HepG2 (cell line): ENCODE measurements around the gene TMEM250. TPM values are rescaled to one million over a fixed set of nuclear protein-coding genes. Genes with fewer than 3 reads are reported as not detected.
A peak's percentile ranks its signal among the peaks of the same experiment; 100 is the strongest.

Experiments used
- ATF7-NPFF ChIP-seq: sonication (generic); formaldehyde crosslinking; IDR thresholded peaks from 2 replicates; pipeline ENCODE4 v1.8.1; 2023; ENCODE audit warnings: mild to moderate bottlenecking, low read depth, missing genetic modification reagents, moderate library complexity
- BORCS8-MEF2B ChIP-seq: sonication (generic); formaldehyde crosslinking; IDR thresholded peaks from 2 replicates; pipeline ENCODE4 v1.8.0; 2022; ENCODE audit warnings: mild to moderate bottlenecking, missing genetic modification reagents
- CBX1 ChIP-seq: IDR thresholded peaks from one replicate; pipeline ENCODE4 v1.6.1; 2016; ENCODE audit warnings: antibody characterized with exemption, low read depth
- DPF2 ChIP-seq: sonication (generic); formaldehyde crosslinking; IDR thresholded peaks from 2 replicates; pipeline ENCODE4 v1.4.0; 2020; ENCODE audit warnings: mild to moderate bottlenecking, low read depth, missing genetic modification reagents, borderline replicate concordance
- KLF15 ChIP-seq: sonication (generic); formaldehyde crosslinking; IDR thresholded peaks from 2 replicates; pipeline ENCODE4 v1.8.1; 2023; ENCODE audit warnings: borderline replicate concordance, mild to moderate bottlenecking, inconsistent platforms, missing genetic modification reagents, mixed read lengths
- NR2F6 ChIP-seq, 2 experiments: IDR thresholded peaks; 2 replicates each; pipeline ENCODE4 v1.6.1; 2016; ENCODE audit warnings: antibody characterized with exemption in 1 of 2, mild to moderate bottlenecking in 1 of 2
- PAX8 ChIP-seq: sonication (generic); formaldehyde crosslinking; IDR thresholded peaks from 2 replicates; pipeline ENCODE4 v1.8.0; 2022; ENCODE audit warnings: mild to moderate bottlenecking, missing genetic modification reagents, borderline replicate concordance
- RAD51 ChIP-seq: fragments of 450-650 bp; IDR thresholded peaks from 2 replicates; pipeline ENCODE4 v1.6.1; 2016; ENCODE audit warnings: borderline replicate concordance
- RCOR2 ChIP-seq: IDR thresholded peaks from 2 replicates; pipeline ENCODE4 v1.6.1; 2016; ENCODE audit warnings: missing biosample characterization, missing genetic modification reagents
- RFX5 ChIP-seq: IDR thresholded peaks from 2 replicates; pipeline ENCODE4 v1.6.1; 2011; ENCODE audit warnings: low read depth, low read length, improper control_type of control experiment
- SP5 ChIP-seq: IDR thresholded peaks from 2 replicates; pipeline ENCODE4 v1.6.1; 2016; ENCODE audit warnings: low read depth, borderline replicate concordance
- SRSF4 ChIP-seq: fragments of 200-400 bp; formaldehyde crosslinking; IDR thresholded peaks from one replicate; pipeline ENCODE4 v1.6.1; 2018; ENCODE audit warnings: mild to moderate bottlenecking, low read depth, low read length, moderate library complexity; ENCODE audit not compliant: poor library complexity, severe bottlenecking
- STAT5B ChIP-seq: sonication (generic); formaldehyde crosslinking; IDR thresholded peaks from 2 replicates; pipeline ENCODE4 v1.4.0; 2020; ENCODE audit warnings: missing genetic modification reagents
- ZBTB20 ChIP-seq: sonication (generic); formaldehyde crosslinking; IDR thresholded peaks from 2 replicates; pipeline ENCODE4 v1.8.1; 2023; ENCODE audit warnings: missing genetic modification reagents, low read depth, mild to moderate bottlenecking, borderline replicate concordance
- ZNF12 ChIP-seq: sonication (generic); formaldehyde crosslinking; IDR thresholded peaks from 2 replicates; pipeline ENCODE4 v1.5.0; 2020; ENCODE audit warnings: missing genetic modification reagents
- ZNF460 ChIP-seq: sonication (generic); formaldehyde crosslinking; IDR thresholded peaks from 2 replicates; pipeline ENCODE4 v1.5.1; 2020; ENCODE audit warnings: missing genetic modification reagents, mild to moderate bottlenecking, borderline replicate concordance
- ZNF589 ChIP-seq: sonication (generic); formaldehyde crosslinking; conservative IDR thresholded peaks from 2 replicates; pipeline ENCODE4 v1.8.0; 2022; ENCODE audit warnings: mild to moderate bottlenecking, moderate library complexity, missing genetic modification reagents
- ZNF605 ChIP-seq: sonication (generic); formaldehyde crosslinking; IDR thresholded peaks from 2 replicates; pipeline ENCODE4 v1.8.0; 2022; ENCODE audit warnings: mild to moderate bottlenecking, missing genetic modification reagents
- ZNF703 ChIP-seq: sonication (generic); formaldehyde crosslinking; IDR thresholded peaks from 2 replicates; pipeline ENCODE4 v1.5.1; 2020; ENCODE audit warnings: missing genetic modification reagents, mild to moderate bottlenecking, moderate library complexity, borderline replicate concordance
- ZNF768 ChIP-seq: sonication (generic); formaldehyde crosslinking; IDR thresholded peaks from 2 replicates; pipeline ENCODE4 v1.4.0; 2020; ENCODE audit warnings: missing genetic modification reagents
- polyA plus RNA-seq, 8 experiments: library from polyadenylated mRNA; depleted of rRNA in 3 of 8; stranded (reverse) in 7 of 8; unstranded in 1 of 8; fragments of >200 nt; fragmentation: Illumina TruSeq in 4 of 8; extraction: Trizol in 4 of 8; gene quantifications; 2 replicates each; pipeline versions ENCODE4 v1.2.1 to v1.2.3, GENCODE V29; 2011 to 2016; ENCODE audit warnings: low read depth in 4 of 8, missing spikeins in 1 of 8, mixed read lengths in 1 of 8; ENCODE audit not compliant: insufficient read depth in 1 of 8
- total RNA-seq, 5 experiments: library from RNA; depleted of rRNA; stranded (reverse); fragments of >200 nt; fragmentation: Illumina TruSeq; extraction: Trizol; gene quantifications; 2 replicates each; pipeline ENCODE4 v1.2.3, GENCODE V29; 2016; ENCODE audit warnings: low read depth in 1 of 5
- TF ChIP-seq, protein P1 (sequence below): sonication (generic); formaldehyde crosslinking; IDR thresholded peaks from 2 replicates; pipeline ENCODE4 v1.4.0; 2020; ENCODE audit warnings: low read depth, missing genetic modification reagents
- TF ChIP-seq, protein P2 (sequence below): IDR thresholded peaks from 2 replicates; pipeline ENCODE4 v1.6.1; 2016; ENCODE audit warnings: mild to moderate bottlenecking, missing biosample characterization, missing genetic modification reagents
- TF ChIP-seq, protein P3 (sequence below): sonication (generic); formaldehyde crosslinking; IDR thresholded peaks from 2 replicates; pipeline ENCODE4 v1.8.0; 2022; ENCODE audit warnings: mild to moderate bottlenecking, missing genetic modification reagents, moderate library complexity
- TF ChIP-seq, protein P4 (sequence below): sonication (generic); formaldehyde crosslinking; IDR thresholded peaks from 2 replicates; pipeline ENCODE4 v1.9.0; 2021; ENCODE audit warnings: missing genetic modification reagents, borderline replicate concordance

TMEM250 gene
- total and polyA plus RNA-seq, 2 of the 13 experiments (the other 11 are each of a cell fraction or from before 2014, with no cell fraction given) = 5.5 to 13.9 TPM

DNA sequence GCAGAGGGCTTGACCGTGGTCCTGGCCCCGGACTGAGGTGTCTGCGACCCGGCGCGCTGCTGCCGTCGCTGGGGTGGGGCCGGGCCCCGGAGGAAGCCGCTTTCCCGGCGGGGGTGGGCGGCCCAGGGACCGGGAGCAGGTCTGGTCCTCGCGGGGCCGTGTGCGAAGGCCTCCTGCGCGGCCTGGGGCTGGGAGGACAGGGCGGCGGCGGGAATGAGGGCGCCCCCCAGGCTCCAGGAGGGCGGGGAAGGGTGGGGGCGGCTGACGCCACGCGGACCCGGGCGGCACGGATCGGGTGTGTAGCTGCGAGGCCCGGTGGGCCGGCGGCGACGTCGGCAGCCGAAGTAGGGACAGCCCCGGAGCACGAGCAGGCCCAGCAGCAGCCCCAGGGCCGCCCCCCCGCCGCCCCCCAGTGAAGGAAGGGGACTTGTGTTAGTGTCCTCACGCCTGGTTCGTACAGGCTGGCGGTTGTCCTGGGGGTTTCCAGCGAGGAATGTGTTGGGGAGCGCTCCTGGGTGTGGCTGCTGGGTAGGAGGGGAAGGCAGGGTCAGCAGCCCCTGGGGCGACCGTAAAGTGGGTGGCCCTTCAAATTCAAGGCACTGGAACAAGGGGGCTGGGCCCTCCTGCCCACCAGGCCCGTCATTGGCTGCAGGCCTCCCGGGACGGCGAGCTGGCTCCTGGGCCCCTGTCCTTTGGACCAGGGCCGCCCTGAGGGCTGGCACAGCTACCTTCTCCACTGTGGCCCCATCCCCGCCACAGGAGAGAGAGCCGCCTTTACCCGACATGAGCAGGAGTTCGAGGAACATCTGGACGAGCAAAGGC lies 597 bp upstream of the TMEM250 start (continued):
- TF ChIP-seq KLF15 (no peak), ZNF589 (CRISPR knock-in tag) (peak; percentile 18; the same call in 1 of the 2 replicates), RAD51 (no peak), DPF2 (CRISPR knock-in tag) (no peak), NR2F6 (IDR thresholded peaks at IDR 0.05) (no peak), NR2F6 (CRISPR knock-in tag; IDR thresholded peaks at IDR 0.05) (no peak; the same call in 1 of the 2 replicates), RFX5 (no peak), ZNF703 (CRISPR knock-in tag) (peak; percentile 78; the same call in 1 of the 2 replicates), BORCS8-MEF2B (CRISPR knock-in tag) (no peak), ATF7-NPFF (peak; percentile 88), ZNF605 (CRISPR knock-in tag) (no peak; the same call in 1 of the 2 replicates), STAT5B (no peak), ZNF460 (CRISPR knock-in tag) (no peak), RCOR2 (CRISPR knock-in tag) (no peak), CBX1 (no peak), SP5 (CRISPR knock-in tag) (peak; percentile 22; the same call in 1 of the 2 replicates), ZNF12 (CRISPR knock-in tag) (no peak), PAX8 (CRISPR knock-in tag) (0 out of 2 replicates have a peak, but pooled peaks have one; percentile 36), SRSF4 (no peak), ZBTB20 (CRISPR knock-in tag) (no peak), ZNF768 (CRISPR knock-in tag) (no peak)
- TF ChIP-seq, protein P1, sequence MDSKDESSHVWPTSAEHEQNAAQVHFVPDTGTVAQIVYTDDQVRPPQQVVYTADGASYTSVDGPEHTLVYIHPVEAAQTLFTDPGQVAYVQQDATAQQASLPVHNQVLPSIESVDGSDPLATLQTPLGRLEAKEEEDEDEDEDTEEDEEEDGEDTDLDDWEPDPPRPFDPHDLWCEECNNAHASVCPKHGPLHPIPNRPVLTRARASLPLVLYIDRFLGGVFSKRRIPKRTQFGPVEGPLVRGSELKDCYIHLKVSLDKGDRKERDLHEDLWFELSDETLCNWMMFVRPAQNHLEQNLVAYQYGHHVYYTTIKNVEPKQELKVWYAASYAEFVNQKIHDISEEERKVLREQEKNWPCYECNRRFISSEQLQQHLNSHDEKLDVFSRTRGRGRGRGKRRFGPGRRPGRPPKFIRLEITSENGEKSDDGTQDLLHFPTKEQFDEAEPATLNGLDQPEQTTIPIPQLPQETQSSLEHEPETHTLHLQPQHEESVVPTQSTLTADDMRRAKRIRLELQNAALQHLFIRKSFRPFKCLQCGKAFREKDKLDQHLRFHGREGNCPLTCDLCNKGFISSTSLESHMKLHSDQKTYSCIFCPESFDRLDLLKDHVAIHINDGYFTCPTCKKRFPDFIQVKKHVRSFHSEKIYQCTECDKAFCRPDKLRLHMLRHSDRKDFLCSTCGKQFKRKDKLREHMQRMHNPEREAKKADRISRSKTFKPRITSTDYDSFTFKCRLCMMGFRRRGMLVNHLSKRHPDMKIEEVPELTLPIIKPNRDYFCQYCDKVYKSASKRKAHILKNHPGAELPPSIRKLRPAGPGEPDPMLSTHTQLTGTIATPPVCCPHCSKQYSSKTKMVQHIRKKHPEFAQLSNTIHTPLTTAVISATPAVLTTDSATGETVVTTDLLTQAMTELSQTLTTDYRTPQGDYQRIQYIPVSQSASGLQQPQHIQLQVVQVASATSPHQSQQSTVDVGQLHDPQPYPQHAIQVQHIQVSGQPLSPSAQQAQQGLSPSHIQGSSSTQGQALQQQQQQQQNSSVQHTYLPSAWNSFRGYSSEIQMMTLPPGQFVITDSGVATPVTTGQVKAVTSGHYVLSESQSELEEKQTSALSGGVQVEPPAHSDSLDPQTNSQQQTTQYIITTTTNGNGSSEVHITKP (CRISPR knock-in tag) = no peak
- TF ChIP-seq, protein P2, sequence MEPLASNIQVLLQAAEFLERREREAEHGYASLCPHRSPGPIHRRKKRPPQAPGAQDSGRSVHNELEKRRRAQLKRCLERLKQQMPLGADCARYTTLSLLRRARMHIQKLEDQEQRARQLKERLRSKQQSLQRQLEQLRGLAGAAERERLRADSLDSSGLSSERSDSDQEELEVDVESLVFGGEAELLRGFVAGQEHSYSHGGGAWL (CRISPR knock-in tag) = peak; percentile 75; the same call in 1 of the 2 replicates
- TF ChIP-seq, protein P3, sequence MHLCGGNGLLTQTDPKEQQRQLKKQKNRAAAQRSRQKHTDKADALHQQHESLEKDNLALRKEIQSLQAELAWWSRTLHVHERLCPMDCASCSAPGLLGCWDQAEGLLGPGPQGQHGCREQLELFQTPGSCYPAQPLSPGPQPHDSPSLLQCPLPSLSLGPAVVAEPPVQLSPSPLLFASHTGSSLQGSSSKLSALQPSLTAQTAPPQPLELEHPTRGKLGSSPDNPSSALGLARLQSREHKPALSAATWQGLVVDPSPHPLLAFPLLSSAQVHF (CRISPR knock-in tag) = no peak
- TF ChIP-seq, protein P4, sequence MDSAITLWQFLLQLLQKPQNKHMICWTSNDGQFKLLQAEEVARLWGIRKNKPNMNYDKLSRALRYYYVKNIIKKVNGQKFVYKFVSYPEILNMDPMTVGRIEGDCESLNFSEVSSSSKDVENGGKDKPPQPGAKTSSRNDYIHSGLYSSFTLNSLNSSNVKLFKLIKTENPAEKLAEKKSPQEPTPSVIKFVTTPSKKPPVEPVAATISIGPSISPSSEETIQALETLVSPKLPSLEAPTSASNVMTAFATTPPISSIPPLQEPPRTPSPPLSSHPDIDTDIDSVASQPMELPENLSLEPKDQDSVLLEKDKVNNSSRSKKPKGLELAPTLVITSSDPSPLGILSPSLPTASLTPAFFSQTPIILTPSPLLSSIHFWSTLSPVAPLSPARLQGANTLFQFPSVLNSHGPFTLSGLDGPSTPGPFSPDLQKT (CRISPR knock-in tag) = no peak
